Stimulated activated CD8-positive, alpha-beta memory T cell treated with anti-CD3 and anti-CD28 coated beads, Interleukin-2, amount 100 ng/mL, for 48 hours (primary cell): ENCODE results near the gene RRBP1.

Experiments
- DNase-seq, 2 donors: peaks; one replicate each; pipeline ENCODE4 v3.0.0-alpha.2; 2020; ENCODE audit warnings: low read depth in 2 of 2

Gene RRBP1

DNA sequence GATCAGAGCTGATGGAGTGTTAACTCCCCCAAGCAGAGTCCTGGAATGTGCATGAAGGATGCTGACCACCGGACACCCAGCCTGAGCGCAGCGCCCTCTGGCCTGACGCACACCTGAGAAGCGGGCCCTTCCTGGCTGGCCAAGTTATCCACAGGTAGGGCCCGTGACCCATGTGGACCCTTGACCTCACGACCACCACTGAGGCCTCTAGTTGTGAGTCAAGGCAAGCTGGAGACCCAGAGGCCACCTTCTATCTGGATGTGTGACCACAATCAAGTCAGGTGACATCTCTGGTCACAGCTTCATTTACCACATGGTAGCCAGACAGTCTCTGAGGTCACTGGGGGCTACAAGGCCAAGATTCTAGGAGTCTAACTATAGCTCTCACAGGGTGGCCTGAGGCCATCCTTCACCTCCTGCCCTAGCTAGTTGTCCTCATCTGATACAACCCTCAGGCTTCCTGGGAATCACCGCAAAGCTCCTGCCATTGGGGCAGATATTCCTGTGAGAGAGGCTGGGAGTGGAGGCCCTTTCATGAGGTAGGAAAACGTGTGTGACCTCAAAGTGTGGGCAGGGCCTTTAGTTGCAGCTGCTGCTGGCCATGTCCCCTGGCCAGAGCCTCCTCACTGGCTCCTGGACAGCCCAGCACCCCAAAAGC, 59.1 kb downstream of the RRBP1 start:
- DNase-seq = no peak

DNA sequence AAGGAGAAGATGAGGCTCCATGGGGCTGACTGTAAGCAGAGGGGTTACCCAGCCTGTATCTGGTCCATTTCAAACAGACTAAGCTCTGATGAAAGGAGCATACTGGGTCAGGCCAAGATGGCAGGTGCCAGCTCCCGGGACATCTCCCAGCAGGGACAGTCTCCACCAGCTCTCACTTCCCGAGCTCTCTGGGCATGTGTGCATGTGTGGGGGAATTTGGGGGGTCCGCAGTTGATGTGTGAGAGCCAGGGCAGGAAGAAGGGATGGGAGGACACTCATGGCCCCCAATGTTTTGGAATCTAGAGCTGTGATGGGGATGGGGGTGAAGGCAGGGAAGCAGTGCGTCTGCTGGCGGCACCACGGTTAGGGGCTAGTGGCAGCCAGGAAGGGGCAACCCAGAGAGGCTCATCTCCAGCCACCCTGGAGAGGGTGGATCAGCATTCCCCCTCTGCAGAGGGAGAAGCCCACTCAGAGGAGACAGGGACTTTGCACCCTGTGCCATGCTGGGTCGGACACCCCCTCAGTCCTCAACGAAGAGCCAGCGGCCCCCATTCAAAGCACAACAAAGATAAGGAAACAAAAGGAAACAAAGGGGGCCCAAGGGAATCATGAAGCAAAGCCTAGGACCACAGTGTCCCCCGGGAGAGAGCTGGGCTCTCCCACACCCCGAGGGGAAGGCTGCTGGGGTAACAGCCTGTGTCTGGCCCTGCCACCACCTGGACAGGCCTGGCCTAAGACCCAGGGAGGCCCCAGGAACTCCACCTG, 59.8 kb downstream of the RRBP1 start:
- DNase-seq = no peak

DNA sequence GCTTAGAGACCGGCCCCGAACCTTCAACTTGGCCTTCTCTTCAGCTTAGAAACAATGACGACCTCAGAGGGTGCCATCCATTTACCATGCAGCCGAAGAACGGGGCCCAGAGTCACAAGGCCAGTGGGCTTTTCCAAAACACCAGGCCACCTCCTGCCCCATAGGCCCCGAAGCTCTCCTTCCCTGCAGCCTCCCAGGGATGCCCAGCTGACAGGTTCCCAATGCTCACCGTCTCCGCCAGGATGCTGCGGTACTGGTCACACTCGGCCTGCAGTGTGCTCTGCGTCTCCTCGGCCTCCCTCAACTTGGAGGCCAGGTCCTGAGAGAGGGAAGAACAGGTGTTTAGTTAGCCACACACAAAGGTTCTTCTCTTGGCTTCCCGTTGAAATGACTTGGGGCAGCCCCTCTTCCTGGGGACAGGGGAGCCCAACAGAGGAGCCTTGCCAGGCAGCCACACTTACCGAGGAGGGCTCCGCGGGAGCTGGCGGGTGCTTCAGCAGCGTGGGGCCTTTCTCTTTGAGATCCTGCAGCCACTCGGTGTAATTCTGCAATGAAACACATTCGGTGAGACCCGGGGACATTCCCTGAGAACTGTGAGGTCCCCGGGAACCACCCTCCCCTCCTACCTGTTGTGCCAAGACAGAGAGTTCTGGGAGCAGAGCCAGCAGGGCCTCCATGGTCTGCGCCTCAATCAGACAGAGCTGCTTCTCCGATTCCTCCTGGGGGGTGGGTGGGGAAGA, 60.6 kb downstream of the RRBP1 start:
- DNase-seq = no peak

DNA sequence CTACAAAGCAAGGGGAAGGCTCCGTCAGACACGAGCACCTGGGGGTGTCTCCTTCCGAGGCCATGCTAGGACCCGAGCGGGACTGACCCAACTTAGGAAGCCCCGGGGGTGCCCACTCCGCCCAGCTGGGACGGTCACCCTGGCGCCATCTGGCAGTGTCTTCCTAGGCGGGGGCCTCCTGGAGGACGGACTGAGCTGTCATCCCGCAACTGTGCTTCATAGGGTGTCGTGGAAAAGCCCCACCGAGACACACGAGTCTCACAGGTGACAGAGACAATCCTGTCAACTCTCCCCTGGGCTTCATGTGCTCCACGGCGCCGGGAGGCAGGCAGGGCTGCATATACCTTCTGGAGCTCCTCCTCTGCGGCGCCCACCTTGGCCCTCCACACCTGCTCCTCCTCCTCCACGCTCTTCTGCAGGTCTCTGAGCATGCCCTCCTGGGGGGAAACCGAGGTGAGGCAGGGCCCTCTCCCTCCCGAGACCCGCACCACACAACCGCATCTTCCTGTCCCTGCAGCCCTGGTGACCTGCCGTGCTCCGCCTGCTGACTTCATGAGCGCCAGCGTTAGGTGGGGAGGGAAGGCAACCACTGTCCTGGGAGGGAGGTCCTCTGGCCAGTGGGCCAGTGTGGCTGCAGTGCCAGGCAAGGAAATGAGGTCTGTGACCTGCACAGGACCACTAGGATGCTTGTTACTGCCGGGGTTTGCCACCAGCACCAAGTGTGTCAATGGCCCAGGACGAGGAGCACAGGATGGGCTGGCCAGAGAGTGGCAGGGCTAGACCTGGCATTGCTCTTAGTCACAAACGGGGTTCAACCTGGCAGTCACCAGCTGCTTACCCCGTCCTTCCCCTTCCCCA, 61.4 kb downstream of the RRBP1 start:
- no peak for DNase-seq

DNA sequence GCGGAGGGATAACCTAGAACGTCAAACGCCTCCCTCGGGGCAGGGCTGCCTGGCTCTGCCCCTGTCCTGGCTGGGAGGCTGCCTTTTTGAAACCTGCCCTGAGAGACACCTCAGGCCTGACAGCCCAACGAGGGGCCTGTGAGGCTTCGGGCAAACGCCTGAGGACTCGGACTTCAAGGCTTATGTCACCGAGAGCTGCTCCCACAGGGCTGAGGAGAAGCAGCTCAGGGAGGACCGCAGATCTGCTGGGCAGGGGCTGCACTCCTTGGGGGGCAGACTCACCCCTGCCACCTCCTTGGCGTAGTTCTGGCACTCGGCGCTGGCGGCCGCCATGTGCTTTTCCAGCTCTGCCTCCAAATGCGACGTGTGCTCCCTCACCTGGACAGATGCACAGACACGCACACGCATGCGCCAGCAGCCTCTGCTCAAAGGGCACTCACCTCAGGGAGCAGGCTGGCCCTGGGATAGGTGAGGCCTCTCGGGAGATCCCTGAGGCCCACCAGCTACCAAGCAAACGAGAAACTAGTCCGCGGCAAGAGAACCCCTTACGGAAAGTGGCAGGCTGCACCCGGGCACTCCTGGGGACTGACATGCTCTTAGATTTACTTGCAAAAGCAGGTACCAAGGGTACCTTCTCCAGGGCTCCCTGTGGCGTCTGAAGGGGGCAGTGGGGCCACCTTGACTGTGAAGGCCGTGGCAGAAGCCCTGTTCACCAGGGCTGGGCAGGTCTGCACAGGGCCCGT, 62.5 kb downstream of the RRBP1 start:
- no peak for DNase-seq

DNA sequence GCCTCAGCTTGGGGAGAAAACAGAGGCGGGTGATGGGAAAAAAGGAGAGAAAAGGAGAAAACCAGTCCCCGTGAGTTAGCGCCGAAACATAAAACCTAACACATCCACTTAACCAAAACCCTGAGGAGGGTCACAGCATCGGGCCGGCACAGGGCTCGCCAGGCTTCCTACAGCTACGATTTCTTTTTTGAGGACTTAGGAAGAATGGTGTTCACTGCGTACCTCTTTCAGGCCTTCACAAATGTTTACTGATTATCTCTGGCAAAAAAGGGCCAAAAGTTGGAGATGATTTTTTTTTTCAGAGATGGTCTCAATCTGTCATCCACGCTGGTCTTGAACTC, 63.4 kb downstream of the RRBP1 start:
- DNase-seq = no peak

DNA sequence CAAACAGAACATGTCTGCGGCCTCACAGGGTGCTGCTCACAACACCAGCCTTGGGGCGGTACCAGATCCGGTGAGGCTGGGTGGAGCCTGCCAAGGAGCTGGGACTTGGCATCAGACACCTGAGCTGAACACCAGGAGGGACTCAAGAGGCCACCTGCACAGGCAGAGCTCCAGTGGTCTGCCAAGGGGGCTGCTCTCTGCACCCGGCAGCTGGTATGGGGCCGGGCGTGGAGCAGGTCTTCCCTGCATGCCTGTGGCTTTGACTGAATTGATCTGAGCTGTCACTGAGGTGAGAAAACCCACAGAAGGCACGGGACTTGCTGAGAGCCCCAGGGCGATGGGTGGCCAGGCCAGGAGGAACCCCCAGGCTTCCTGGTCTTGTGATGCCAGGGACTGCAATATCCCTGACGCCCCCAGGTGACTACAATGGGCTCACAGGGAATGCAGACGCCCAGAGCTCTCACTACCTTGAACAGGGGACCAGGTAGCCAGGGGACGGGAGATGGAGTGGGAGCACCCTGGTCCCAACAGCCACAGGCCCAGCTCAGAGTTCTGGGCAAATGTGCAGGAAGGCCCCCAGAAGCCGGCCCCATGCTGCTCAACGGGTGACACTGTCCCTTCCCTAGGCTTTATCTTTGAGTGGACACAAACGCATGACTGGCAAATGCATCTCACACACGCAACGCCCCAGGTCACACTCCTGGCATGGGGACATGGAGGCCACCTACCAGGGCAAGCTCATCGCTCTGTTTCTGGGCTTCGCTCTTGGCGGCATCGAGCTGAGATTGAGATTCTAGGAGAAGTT, 64.0 kb downstream of the RRBP1 start:
- no peak for DNase-seq

DNA sequence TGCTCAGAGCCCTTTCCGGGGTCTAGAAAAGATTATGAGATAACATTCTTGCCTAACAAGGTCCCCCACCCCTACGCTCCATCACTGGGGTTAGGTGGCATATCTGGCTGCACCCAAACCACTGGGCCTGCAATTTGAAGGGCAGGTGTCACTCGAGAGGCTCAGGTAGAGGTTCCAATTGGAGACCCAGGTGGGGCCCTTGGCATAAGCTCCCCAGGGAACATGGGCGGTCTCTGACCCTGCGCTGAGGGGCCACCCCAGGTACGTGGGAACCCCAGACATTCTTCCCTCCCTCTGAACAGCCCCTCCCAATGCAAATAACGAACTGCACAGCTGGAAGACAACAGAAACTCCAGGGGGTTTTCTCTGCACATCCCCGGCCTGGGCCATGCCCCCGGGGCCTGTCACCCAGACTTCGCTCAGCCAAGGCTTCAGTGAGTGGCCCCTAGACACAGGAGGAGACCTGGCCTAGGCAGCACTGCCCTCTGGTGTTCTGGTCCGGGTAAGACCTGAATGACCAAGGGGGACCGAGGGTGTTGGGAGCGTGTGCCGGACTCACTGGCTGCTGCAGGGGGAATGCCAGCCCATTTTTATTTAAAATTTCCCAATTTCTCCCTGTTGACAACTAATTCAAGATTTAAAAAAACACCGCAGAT, 64.7 kb downstream of the RRBP1 start:
- DNase-seq = peak; percentile 27 to 37

DNA sequence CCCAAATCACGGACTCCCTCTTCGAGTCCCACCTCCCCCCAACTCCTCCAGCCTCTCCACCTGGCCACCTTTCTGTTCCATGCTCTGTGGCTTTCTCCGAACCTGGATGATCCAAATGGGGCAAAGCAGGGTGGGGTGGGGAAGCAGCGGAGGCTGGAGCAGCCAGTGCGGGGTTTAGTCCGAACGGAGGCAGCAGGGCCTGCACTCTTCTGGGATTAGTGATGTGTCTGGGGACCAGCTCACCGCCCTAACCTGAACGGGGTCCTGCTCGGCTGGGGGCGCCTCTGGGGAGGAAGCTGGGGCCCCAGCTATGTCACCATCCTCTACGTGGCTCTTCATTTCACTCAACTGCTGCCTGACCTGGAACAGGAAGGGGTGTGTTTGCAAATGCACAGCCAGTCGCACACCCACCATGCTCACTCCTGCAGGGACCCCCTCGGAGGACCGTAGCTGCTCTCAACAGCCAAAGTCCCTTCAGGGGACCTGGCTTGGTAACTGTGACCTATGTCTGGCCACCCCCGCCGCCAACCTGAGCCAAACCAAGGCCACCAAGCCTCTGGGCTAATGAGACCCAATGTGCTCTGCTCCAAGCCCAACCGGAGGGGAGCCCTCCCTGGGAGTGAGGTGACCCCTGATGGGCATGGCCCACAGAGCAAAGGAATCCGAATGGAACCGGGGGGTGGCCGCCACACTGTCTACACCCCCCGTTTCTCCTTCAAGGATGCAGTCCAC, 65.4 kb downstream of the RRBP1 start:
- DNase-seq = no peak

DNA sequence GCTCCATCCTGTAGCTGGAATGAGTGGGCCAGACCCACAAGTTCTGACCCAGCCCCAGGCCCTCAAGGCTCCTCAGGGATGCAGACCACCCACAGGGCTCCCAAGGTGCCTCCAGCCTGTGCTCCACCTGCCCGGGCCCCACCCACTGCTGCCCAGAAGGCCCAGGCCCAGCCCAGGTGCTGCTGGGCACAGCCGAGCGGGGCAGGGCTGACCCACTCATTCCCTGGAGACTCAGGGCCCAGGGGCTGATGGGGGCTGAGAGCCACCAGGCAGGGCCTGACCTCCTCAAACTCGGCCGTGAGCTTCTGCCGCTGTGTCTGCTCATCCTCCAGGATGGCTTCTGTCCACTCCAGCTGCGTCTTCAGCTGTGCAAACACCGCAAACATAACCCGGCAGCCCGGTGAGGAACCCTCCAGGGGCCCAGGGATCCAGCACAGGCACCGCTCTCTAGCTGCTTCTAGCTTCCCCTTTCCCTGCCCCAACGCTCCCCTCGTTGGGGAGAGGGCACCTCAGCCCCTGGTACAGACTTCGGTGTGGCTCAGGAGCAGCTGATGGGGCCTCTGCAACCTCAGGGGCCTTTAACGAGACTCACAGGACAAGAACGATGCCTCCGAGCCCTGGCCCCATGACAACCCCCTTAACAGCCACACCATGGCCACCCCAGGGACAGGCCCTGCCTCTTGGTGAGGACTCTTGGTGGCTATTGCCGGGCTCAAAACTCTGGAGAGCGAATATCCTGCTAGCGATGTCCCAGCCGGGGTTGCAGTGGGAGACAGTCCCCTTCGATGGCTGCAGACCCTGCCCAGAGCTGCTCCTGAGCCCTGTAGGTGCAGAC, 66.2 kb downstream of the RRBP1 start:
- no peak for DNase-seq

DNA sequence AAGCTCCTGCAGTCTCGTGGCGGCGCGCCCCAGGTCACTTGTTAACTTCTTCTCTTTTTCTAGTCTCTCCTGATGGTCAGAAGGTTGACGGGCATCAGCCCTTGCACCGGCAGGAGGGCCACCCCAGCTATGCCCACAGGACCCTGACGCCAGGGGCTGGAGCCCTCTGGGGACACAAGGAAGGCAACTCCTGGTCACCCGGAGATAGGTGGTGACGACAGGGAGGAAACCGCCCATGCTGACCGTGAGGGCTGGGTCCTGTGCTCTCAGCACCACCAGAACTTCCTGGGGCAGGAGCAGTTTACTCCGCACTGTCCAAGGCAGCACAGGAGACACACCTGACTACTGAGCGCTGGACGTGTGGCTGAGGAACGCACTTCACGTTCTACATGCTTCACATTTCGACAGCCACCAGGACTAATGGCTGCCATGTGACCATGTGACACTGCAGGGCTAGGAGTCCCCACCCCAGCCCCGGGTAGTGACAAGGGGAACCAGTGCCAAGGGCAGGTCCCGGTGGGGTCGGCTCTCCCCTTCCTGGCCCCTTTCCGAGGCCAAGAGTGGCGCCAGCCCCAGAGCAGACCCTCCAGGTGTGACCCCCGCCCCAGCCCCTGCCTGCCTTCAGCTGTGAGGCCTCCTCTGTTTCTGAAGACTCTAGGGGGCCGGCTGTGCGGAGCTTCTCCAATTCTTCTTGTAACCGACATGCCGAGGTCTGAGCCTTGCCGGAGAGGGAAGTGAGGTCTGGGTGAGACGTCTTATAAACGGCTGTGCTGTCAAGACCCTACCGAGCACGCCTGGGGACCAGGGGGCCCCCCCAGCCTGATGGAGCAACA, 67.0 kb downstream of the RRBP1 start:
- DNase-seq = no peak

DNA sequence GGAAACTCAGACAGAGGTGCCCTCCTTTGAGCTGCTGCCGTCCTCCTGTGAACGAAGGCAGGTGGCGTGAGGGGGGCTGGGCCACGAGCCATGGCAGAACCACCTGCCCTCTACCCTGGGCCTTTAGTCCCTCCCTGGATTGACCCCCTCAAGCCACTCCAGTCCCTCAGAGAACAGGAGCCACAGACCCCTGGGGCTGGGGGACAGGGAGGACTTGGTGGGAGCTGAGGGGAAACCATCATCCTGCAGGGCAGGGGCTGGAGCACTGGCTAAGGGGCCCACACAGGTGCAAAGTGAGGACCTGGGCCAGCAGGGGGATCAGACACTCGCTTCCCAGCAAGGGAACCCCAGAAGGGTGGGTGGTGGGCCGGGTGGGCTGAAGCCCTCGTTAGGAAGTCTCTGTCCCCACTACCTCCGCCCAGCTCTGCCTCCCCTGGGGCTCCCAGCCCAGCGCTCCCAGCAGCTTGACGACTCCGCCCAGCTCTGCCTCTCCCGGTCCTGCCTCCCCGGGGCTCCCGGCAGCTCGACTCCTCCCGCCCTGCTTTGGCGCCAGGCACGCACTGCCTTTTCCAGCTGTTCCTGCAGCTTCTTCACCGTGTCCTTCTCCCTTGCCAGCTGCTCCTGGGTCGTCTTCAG, 67.7 kb downstream of the RRBP1 start:
- no peak for DNase-seq

DNA sequence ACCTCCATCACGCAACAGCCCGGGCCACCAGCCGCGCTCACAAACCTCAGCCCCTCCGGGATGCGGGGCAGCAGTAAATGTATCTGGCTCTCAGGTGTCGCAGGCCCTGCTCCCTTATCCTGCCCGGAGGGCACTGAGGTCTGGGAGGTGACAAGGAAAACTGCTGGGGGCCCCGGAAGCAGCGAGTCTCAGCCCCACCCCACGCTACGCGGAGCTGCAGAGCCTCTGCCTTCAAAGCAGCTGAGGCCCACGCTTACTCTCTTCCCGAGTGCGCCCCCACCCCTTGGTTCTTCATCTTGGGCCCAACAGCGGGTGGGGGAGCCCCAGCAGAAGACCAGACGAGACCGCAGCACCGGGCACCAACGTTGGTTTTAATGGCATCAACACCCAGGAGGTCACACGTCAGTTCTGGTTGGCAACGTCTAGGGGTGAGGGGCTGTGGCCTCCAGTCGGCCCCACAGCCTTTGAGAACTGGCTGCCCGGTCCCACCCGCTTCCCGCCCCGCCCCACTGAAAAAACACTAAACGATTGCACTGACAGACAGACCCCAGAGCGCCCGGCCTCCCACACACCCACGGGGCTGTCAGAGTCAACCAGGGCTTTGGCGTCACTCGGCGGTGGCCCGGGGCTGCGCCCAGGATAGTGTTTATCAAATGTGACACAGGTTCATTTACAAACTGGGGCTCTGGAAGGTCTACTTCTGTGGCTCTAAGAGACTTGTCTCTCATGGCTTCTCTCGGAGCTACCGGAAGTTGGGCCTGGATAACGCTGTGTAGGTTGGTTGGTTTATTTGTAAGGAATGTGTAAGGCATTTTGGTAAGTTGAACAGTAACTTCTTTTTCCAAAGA, 68.5 kb downstream of the RRBP1 start:
- no peak for DNase-seq

DNA sequence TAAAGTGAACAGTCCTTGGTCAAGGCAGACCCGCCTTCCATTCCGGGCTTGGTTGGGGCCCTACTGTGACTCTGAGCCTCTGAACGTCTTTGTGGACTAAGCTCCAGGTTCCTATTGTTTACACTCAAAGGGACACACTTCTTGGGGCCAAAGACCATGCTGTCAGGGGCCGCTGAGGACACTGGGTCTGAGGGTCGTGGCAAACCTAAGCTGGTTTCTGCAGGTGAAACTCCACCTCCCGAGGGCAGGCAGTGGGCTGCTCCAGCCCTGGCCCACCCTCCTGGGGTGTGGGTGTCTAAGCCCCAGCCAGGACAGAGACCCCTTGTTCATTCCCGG, 69.1 kb downstream of the RRBP1 start:
- DNase-seq = no peak

DNA sequence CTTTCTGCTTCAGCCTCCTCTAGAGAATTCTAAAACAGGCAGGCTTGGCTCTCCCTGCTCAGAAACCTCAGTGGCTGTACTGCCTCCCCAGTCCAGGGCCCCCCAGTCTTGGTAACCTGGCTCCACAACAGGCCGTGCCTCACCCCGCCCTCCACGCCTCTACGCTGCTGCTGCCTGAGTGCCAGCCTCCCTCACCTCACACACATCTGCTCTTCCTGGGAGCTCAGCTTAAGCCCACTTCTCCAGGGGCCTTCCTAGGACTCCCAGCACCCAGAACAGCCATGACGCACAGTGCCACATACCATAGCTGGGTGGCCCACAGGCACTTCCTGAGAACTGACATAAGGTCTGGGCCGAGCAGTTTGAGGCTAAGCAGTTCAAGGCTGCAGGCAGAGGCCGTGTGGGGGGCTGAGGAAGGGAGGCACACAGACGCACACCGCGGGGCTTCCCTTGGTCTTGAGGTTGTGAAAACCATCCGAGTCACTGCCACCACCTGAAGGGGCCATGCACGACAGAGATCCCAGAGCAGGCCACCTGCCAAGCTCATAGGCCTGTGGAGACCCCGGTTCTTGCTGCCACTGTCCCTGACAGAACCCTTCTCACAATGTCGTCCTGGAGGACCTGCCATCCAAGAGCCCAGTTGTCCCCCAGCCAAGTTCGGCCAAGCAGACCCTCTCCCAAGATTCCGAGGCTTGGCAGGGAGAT, 69.6 kb downstream of the RRBP1 start:
- DNase-seq = peak; percentile 29 to 36
